GM19463 (cell line): Measurements from ENCODE around the gene COL1A1.

Experiments used
- ATAC-seq: cut with Tn5 transposase; IDR thresholded peaks from one replicate; pipeline ENCODE4 v1.9.1; 2021; ENCODE audit warnings: mild to moderate bottlenecking, moderate library complexity; ENCODE audit not compliant: unreplicated experiment

Gene COL1A1

DNA sequence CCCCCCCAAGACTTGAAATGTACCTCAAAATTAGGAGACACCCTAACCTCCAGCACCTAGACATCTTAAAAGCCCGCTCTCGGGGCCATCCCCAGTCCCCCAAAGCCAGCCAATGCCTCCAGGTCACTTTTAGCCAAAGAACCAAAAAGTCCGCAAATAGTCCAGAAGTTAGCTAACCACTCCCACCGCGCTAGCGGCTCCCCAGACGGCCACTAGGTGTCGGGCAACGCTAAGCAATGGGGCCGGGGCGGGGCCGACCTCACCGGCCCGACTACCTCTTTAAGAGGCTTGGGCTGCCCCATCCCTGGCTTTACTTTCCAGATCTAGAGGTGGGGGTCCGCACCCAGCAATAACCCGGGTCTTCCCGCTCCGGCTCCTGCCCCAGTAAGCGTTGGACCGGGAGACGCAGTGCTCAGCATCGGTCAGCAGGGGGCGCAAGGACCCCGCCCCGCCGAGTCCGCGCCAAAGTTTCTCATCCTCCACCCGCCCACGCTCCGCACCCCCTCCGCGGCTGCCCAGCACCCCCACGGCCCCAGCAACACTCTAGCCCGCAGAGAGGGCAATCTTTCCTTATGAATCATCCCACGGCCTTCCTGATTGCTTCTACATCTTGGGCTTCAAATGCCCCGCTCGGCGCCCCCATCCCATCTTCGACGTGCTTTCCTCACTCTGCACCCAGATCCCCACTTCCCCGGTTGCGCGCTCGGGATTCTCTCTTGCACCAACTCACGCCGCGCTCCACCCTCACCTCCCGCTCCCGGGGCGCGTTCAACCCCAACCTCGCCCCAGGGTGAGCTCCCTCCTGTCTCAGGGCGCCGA lies 765 bp downstream of the COL1A1 start:
- no peak for ATAC-seq

DNA sequence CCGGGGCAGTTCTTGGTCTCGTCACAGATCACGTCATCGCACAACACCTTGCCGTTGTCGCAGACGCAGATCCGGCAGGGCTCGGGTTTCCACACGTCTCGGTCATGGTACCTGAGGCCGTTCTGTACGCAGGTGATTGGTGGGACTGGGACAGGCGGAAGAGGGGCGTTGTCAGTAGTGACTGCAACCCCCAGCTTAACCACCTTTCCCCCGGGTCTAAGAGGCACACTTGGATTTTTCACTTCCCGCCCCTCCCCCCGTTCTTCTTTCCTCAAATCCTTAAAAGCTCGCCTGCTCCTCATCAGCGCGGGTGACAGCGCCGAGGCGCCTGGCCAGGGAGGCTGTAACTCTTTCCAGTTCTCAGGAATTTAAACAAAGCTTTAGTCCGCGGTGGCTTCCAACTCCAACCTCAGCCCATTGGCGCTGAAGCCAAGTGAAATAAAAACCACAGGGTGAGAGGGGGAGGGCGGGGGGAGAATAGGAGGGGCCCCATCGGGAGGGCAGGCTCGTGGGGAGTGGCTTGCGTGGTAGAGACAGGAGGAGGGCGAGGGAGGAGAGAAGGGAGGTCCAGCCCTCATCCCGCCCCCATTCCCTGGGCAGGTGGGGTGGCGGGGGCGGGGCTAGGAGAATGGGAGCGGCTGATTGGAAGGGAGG lies 1.5 kb downstream of the COL1A1 start:
- no peak for ATAC-seq

- ATAC-seq: no peak
Measured at GRCh38 chr17:50199211-50199802, 2.1 kb downstream of the COL1A1 start.

- no peak for ATAC-seq
Measured at GRCh38 chr17:50198026-50198669, 3.3 kb downstream of the COL1A1 start.

DNA sequence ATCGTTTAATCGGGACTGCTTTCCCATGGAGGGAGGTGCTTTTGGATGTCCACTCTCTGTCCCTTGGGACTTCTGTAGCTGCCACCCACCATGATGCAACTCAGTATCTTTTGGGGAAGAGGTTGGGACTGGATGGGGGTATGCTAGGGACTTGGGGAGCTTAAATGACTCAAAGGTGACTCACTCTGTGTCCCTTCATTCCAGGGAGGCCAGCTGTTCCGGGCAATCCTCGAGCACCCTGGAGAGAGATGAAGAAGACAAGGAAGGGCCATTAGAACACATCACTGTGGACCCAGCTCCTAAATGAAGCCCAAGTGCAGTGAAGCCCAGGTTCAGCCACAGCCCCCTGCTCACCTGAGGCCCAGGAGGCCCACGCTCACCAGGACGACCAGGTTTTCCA lies 4.6 kb downstream of the COL1A1 start:
- no peak for ATAC-seq

GRCh38 chr17:50196036-50196435 lies 5.4 kb downstream of the COL1A1 start:
- ATAC-seq: no peak

- no peak for ATAC-seq
Measured at GRCh38 chr17:50194934-50195865, 6.2 kb downstream of the COL1A1 start.

DNA sequence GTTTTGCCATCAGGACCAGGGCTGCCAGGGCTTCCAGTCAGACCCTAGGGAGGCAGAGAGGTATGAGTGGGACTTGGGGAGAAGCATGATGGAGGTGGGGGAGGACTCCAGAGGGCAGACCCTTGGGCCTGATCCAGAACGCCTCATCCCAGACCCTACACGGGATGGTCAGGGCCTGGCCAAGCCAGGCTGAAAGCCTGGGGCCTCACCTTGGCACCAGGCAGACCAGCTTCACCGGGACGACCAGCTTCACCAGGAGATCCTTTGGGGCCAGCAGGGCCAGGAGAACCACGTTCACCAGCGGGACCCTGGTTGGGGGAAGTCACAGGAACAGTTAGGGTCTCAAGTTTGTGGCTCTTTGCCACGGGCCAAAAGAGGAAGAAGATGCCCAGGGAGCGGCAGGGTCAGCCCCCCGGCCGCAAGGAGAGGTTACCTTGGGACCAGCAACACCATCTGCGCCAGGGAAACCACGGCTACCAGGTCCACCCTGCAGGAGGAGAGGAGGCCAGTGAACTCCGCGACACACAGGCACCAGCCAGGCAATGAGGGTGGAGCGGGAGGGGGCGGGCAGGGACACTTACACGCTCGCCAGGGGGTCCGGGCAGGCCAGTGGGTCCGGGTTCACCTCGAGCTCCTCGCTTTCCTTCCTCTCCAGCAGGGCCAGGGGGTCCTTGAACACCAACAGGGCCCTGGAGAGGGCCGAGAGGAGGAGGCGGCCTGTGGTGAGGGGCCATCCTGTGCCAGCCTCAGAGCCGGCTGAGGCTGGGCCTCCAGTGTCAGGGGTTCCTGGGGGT lies 7.1 kb downstream of the COL1A1 start:
- ATAC-seq: no peak

DNA sequence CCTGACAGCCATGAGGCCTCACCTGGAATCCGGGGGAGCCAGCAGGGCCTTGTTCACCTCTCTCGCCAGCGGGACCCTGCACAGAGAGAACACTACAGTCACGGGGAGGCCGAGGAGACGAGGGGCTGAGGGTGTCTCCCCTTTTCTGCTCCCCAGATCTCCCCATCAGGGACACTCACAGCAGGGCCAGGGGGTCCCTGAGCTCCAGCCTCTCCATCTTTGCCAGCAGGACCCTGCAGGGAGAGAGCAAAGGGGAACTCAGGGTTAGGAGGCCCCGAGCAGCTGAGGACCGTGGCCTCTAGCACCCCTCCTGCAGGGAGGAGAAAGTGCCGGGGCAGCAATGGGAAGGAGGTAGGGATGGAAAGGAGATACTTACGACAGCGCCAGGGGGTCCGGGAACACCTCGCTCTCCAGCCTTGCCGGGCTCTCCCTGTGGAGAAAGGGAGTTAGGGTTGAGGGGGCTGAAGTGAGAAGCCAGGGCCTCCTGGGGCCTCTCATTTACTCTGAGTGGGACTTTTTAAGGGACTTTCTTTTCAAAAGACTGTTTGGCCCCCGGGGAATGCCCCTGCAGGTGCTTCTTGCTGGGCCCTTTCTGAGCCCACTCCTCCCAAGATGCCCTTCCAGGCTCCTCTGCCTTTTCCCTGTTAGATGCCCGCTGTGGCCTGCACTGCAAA lies 8.7 kb downstream of the COL1A1 start:
- ATAC-seq: no peak

DNA sequence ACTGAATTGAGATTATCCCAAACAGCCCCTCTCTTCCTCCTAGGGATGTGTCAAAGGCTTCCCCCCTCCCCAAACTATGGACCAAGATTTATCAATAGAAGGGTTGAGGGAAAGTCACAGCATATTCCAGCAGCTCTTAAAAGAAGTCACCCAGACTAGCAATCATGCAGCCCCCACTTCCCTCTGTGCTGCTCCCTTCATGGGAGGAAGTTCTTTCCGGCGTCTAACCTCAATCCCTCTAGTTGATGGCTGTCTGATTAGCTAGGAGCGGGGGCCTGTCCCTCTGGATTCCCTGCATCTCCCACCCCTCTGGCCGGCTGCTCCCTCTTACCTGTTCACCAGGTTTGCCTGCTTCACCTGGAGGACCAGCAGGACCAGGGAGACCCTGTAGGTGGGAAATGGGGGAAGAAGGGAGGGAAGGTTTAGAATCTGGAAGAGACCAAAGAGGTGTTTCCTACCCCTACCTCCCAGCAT lies 9.2 kb downstream of the COL1A1 start:
- no peak for ATAC-seq

- ATAC-seq: no peak
Measured at GRCh38 chr17:50191359-50192143, 9.9 kb downstream of the COL1A1 start.

DNA sequence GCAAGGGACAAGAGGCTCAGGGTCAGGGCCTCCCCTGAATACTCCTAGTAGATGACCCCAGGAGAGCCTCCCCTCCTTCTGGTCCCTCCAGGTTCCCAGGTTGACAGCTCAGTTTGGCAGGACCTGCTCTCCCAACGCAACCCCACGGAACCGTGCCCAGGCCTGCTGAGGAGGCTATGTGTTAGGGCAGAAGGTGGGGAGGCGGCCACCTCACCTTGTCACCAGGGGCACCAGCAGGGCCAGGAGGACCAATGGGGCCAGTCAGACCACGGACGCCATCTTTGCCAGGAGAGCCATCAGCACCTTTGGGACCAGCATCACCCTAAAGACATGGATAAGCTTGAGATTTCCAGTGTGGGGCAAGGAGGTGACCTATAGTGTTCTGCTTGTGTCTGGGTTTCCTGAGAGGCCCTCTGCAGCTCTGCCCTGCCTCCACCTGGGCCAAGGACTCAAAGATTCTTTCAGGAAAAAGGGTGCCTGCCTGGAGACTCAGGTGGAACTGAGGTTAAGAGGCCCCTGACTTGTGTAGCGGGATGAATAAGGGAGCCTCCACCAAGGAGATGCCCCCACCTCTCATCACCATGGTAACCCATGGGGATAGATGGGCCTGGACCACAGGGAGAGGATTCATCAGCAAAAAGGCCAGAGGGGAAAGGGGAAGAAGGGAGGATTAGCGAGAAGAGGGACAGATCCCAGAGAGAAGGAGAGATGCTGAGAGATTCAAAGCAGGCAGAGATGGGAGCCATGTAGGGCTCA lies 10.7 kb downstream of the COL1A1 start:
- ATAC-seq: no peak

- ATAC-seq: no peak
Measured at GRCh38 chr17:50190293-50190602, 11.2 kb downstream of the COL1A1 start.

- no peak for ATAC-seq
Measured at GRCh38 chr17:50189550-50190292, 11.7 kb downstream of the COL1A1 start.

DNA sequence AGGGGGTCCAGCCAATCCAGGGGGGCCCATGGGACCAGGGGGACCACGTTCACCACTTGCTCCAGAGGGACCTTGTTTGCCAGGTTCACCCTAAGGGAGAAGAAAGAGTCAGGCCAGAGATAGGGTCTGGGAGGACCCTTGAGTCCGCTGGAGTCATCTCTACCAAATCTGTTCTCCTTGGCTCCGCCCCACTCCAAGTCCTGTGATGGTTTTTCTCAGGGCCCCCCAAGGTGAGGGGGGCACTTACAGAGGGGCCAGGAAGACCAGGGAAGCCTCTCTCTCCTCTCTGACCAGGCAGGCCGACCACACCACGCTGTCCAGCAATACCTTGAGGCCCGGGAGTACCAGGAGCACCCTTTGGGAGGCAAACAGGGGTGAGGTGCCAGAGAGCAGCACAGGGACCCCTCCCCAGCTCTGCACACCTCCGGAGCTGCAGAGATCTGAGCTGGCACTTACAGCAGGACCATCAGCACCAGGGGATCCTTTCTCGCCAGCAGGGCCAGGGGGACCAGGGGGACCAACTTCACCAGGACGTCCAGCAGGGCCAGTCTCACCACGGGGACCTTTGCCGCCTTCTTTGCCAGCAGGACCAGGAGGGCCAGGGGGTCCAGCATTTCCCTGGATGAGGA lies 12.4 kb downstream of the COL1A1 start:
- ATAC-seq: no peak

DNA sequence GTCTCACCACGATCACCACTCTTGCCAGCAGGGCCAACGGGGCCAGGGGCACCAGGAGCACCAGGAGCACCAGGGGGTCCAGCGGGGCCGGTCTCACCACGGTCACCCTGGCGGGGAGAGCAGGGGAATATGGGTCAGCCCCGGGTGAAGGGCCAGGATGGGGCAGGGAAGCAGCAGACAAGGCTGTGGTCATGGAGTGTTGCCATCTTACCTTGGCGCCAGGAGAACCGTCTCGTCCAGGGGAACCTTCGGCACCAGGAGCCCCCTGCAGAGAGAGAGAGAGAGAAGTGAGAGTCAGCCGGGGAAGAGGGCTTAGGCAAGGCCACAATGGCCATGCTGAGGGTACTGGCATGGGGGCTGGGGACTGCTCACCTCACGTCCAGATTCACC lies 12.9 kb downstream of the COL1A1 start:
- no peak for ATAC-seq
